ENCODE measurements around the gene SULT2B1. TPM values are rescaled to one million over a fixed set of nuclear protein-coding genes. Genes with fewer than 3 reads are reported as not detected.
"Not testable (repeated sequence)": the region's sequence is repeated elsewhere in the genome, so short reads cannot be mapped to it uniquely, and the experiment has no call there.

The SULT2B1 gene
- total RNA-seq, 1 experiment from 2014 or later: 6.2 TPM

DNA sequence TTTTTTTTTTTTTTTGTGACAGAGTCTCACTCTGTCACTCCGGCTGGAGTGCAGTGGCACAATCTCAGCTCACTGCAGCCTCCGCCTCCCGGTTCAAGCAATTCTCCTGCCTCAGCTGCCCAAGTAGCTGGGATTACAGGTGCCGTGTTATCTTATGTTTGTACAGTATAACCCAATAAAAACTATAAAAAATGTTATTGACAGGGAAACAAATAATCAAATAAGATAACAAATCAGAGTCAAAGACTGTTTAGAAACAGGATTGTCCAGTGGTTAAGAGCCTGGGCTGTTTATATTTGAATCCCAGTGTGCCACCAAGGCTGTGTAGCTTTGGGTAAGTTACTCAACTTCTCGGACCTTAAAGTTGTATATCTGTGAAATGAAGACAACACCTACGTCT, 21.2 kb upstream of the SULT2B1 start:
- no peak for DNase-seq
- H3K27me3 ChIP-seq (ENCODE audit: insufficient read depth, low read depth): no peaks in the 10 kb centered on the region
- no peaks in the 10 kb centered on the region; the same call in 1 of the 2 replicates for H3K9me3 ChIP-seq (ENCODE audit: insufficient read depth, low read depth)
- BruUV-seq (replicated peaks): no TSS peak
- H3F3A ChIP-seq (ENCODE audit: insufficient read depth, low read depth): peaks cover 8% of the 10 kb centered on the region
- ChIA-PET CTCF (no interaction called here), POLR2A (ENCODE audit: unreplicated experiment) (interaction anchor here (0.6 kb wide), 1 partner anchor 295 kb away, joined by 30 read pairs; no protein-coding TSS in a partner anchor)
- H3K27ac ChIP-seq: no peak overlapping the region
- H3K4me3 ChIP-seq: no peak overlapping the region
- intact Hi-C loops (cut with micrococcal nuclease; ENCODE audit: unreplicated experiment): no loop called here
- H4K20me1 ChIP-seq (ENCODE audit: insufficient read depth): no peaks in the 10 kb centered on the region
- no peak for TF ChIP-seq EZH2 (IDR thresholded peaks at IDR 0.05; ENCODE audit: low read depth)
- no peak for TF ChIP-seq CTCF (conservative IDR thresholded peaks at IDR 0.05)
- H3K4me2 ChIP-seq: no peak overlapping the region
- H3K4me1 ChIP-seq (replicated peaks; ENCODE audit: insufficient read depth): no peaks in the 10 kb centered on the region
- no peaks in the 10 kb centered on the region for H3K9me2 ChIP-seq (ENCODE audit: insufficient read depth)
- H3K36me3 ChIP-seq (ENCODE audit: low read depth): no peaks in the 10 kb centered on the region
- H2AFZ ChIP-seq: no peak overlapping the region
- H3K79me2 ChIP-seq (ENCODE audit: low read depth): no peaks in the 10 kb centered on the region

GRCh38 chr19:48533770-48534169, 18.2 kb upstream of the SULT2B1 start:
- H3K27ac ChIP-seq: no peak overlapping the region
- peaks cover 8% of the 10 kb centered on the region for H3F3A ChIP-seq (ENCODE audit: insufficient read depth, low read depth)
- no peak overlapping the region for H2AFZ ChIP-seq
- no peaks in the 10 kb centered on the region for H3K36me3 ChIP-seq (ENCODE audit: low read depth)
- no peaks in the 10 kb centered on the region for H4K20me1 ChIP-seq (ENCODE audit: insufficient read depth)
- H3K4me3 ChIP-seq: no peak overlapping the region
- no peaks in the 10 kb centered on the region for H3K79me2 ChIP-seq (ENCODE audit: low read depth)
- BruUV-seq (replicated peaks): no TSS peak
- DNase-seq: no peak
- TF ChIP-seq CTCF (conservative IDR thresholded peaks at IDR 0.05) (no peak), EZH2 (IDR thresholded peaks at IDR 0.05; ENCODE audit: low read depth) (no peak)
- H3K9me3 ChIP-seq (ENCODE audit: insufficient read depth, low read depth): no peaks in the 10 kb centered on the region
- no peak overlapping the region for H3K4me2 ChIP-seq
- CTCF ChIA-PET: no interaction called here
- POLR2A ChIA-PET (ENCODE audit: unreplicated experiment): no interaction called here
- H3K9me2 ChIP-seq (ENCODE audit: insufficient read depth): no peaks in the 10 kb centered on the region
- H3K4me1 ChIP-seq (replicated peaks; ENCODE audit: insufficient read depth): no peaks in the 10 kb centered on the region
- intact Hi-C loops (cut with micrococcal nuclease; ENCODE audit: unreplicated experiment): no loop called here
- H3K27me3 ChIP-seq (ENCODE audit: insufficient read depth, low read depth): no peaks in the 10 kb centered on the region

GRCh38 chr19:48537541-48537940, 14.4 kb upstream of the SULT2B1 start:
- Histone ChIP-seq H4K20me1 (ENCODE audit: insufficient read depth) (no peaks in the 10 kb centered on the region), H3K9me3 (ENCODE audit: insufficient read depth, low read depth) (no peaks in the 10 kb centered on the region), H3K9me2 (ENCODE audit: insufficient read depth) (no peaks in the 10 kb centered on the region), H3K4me3 (no peak overlapping the region), H2AFZ (no peak overlapping the region), H3K36me3 (ENCODE audit: low read depth) (no peaks in the 10 kb centered on the region), H3K4me1 (replicated peaks; ENCODE audit: insufficient read depth) (peaks cover 4% of the 10 kb centered on the region; the same call in 1 of the 2 replicates), H3F3A (ENCODE audit: insufficient read depth, low read depth) (peaks cover 14% of the 10 kb centered on the region; the same call in 1 of the 2 replicates), H3K27me3 (ENCODE audit: insufficient read depth, low read depth) (no peaks in the 10 kb centered on the region), H3K27ac (no peak overlapping the region), H3K79me2 (ENCODE audit: low read depth) (no peaks in the 10 kb centered on the region), H3K4me2 (no peak overlapping the region)
- intact Hi-C loops (cut with micrococcal nuclease; ENCODE audit: unreplicated experiment): no loop called here
- BruUV-seq (replicated peaks): no TSS peak
- POLR2A ChIA-PET (ENCODE audit: unreplicated experiment): interaction anchor here (0.6 kb wide), 1 partner anchor 456 kb away, joined by 4 read pairs; the partner anchor contains the start of gene RUVBL2
- TF ChIP-seq EZH2 (IDR thresholded peaks at IDR 0.05; ENCODE audit: low read depth) (no peak), CTCF (conservative IDR thresholded peaks at IDR 0.05) (no peak)
- no peak for DNase-seq
- CTCF ChIA-PET: no interaction called here

DNA sequence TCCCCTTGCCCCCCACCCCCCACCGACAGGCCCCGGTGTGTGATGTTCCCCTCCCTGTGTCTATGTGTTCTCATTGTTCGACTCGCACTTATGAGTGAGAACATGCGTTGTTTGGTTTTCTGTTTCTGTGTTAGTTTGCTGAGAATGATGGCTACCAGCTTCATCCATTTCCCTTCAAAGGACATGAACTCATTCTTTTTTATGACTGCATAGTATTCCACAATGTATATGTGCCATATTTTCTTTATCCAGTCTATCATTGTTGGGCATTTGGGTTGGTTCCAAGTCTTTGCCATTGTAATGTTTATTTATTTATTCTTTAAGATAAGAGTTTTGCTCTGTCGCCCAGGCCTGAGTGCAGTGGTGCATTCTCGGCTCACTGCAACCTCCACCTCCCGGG, 13.9 kb upstream of the SULT2B1 start:
- peaks cover 17% of the 10 kb centered on the region for H3F3A ChIP-seq (ENCODE audit: insufficient read depth, low read depth)
- H3K27ac ChIP-seq; intact Hi-C loops (cut with micrococcal nuclease; ENCODE audit: unreplicated experiment); DNase-seq; CTCF ChIA-PET; H3K79me2 ChIP-seq (ENCODE audit: low read depth); H3K9me3 ChIP-seq (ENCODE audit: insufficient read depth, low read depth); BruUV-seq (replicated peaks); H3K4me1 ChIP-seq (replicated peaks; ENCODE audit: insufficient read depth); H2AFZ ChIP-seq; H3K9me2 ChIP-seq (ENCODE audit: insufficient read depth); H3K27me3 ChIP-seq (ENCODE audit: insufficient read depth, low read depth); H3K4me3 ChIP-seq; H4K20me1 ChIP-seq (ENCODE audit: insufficient read depth); H3K36me3 ChIP-seq (ENCODE audit: low read depth); H3K4me2 ChIP-seq: not testable (repeated sequence)
- POLR2A ChIA-PET (ENCODE audit: unreplicated experiment): interaction anchor here (0.6 kb wide), 1 partner anchor 456 kb away, joined by 4 read pairs; the partner anchor contains the start of gene RUVBL2
